Erythroblast (primary cell): ENCODE measurements around the gene FOXF1.

Source experiments
- GATA1 ChIP-seq: IDR thresholded peaks from 2 replicates; pipeline ENCODE4 v1.6.1; 2011; ENCODE audit warnings: low read depth, mild to moderate bottlenecking, control low read depth, low read length, moderate library complexity
- POLR2A ChIP-seq: IDR thresholded peaks from 2 replicates; pipeline ENCODE4 v1.6.1; 2011; ENCODE audit warnings: mild to moderate bottlenecking, low read length

DNA sequence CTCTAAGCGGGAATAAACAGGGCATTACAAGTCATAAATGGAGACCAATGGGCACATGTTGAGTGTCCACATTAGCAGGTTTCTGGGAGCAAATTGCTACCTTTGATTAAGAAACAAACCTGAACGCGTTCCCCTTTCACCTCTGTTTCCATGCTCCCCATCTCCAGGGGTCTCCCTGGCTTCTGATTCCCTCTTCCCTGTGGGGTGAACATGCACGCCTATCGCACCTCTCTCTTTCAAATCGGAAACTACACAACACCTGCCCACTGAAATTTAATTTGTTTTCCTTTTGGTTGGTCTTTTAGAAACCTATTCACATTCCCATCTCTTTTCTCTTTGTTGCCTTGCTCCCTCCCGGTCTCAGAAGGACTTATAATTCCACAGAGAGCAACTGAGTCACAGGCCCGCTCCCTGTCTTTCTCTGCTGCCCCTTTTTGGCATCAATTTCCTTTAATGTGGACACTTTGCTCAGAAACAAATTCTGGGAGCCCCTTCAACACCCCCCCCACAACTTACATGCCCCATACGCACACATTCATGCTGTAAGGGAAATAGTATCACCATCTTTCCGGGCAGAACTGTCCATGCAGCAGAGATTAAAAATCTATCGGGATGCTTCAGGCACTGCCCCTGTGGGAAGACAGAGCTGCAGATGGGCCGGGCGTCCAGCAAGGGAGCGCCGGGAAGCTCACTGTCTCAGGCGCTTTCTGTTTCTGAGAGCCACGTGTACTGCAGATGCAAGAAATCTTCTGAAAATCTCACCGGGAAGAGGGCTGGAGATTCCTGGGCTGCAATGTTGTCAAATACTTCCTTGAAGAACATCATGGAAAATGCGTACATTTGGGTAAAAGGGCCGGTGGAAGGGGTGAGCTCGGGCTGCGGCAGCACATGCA lies 7.2 kb upstream of the FOXF1 start:
- TF ChIP-seq POLR2A, result no peak
- no peak for TF ChIP-seq GATA1
